Measurements from ENCODE around the gene CDT1. TPM values are rescaled to one million over a fixed set of nuclear protein-coding genes. Genes with fewer than 3 reads are reported as not detected.

CDT1 gene
- total RNA-seq, 1 experiment from 2014 or later: 97.7 TPM

DNA sequence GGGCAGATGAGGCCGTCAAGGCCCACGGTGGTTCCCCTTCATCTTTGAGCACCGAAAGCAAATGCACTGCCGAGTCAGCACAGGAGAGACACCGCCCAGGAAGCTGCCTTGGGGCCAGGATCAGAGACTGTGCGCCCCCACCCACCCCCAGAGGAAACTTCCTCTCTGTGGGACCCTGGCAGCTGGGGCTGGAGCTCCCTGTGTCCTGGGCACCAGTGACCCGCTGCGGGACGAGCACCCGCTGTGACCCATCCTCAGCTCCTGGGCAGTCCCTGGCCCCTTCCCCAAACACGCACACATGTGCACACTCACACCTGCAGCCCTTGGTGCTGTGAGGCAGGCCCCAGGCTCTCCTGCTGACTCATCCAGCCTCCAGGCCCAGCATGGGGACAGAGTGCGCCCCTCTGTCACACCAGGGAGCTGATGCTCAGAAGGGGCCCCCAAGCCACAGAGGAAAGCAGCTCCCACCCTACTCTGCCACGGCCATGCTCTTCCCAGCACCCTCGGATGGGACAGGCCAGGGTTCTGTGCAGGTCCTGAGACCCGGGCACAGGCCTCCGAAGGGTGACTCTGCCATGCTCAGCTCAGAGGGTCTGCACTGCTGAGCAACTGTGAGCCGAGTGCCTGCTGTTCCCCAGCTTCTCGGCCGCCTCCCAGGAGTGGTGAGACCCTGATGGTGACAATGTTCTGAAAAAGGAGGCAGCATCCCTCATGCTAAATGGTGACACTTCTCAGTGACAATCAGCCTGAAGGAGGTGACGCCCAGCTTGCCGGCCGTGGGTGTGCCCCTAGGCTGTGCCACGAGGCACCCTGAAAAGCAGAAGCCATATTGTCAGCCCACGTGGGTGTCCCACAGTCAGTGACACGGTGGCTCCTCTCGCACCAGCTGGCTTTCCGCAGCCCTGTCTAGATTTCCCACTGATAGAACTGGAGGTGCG, 22.2 kb upstream of the CDT1 start:
- H3K36me3 ChIP-seq (ENCODE audit: control insufficient read depth, insufficient read depth, low read length): no peaks in the 10 kb centered on the region
- no TSS peak for BruUV-seq (replicated peaks)
- H3K4me1 Mint-ChIP-seq (ENCODE audit: low read depth, unreplicated experiment): peaks cover 32% of the 10 kb centered on the region

DNA sequence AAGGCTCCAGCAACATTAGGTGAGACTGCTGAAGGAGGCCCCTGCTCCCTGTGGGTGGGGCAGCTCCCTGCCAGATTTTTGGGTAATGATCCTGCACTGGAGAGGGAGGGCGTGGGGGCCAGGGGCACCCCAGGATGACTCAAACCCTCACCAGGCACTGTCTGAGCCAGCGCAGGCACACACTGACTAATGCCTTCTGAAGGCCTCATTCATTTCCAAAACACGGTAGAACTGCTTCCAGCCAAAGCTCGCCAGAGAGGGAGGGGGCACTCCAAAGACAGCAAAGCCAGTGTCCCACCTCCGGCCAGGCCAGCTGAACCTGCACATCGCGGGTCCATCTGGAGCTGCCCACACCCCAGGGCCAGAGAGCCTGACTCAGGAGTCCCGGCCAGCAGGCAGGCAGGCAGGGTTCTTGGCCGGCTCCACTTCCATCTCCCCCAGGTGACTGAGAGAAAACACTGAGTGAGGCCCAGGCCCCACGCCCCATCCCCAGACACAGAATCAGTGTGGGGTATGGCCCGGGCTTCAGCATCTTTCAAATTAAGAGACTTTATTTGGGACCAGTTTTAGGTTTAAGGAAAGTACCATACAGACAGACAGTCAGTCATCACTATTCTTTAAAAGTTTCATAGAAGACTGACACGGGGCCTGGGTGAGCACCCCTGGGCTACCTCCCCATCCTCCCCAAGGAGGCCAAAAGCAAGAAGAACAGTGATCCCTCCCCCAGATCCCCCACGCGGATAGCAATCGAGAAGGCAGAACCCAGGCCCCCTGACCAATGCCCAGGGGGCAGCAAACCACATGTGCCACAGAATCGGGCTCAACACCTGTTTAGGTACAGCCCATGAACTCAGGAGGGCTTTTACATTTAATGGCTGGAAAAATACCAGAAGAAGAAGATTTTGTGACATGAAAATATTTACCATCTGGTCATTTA, 20.9 kb upstream of the CDT1 start:
- H3K36me3 Mint-ChIP-seq (ENCODE audit: insufficient read depth, unreplicated experiment): peaks cover 36% of the 10 kb centered on the region
- no peaks in the 10 kb centered on the region for H3K27me3 Mint-ChIP-seq (ENCODE audit: insufficient read depth, unreplicated experiment)
- H3K9me3 Mint-ChIP-seq (ENCODE audit: unreplicated experiment): no peaks in the 10 kb centered on the region
- Histone ChIP-seq H3K36me3 (ENCODE audit: control insufficient read depth, insufficient read depth, low read length) (no peaks in the 10 kb centered on the region), H3K4me1 (peaks cover 52% of the 10 kb centered on the region), H3K4me3 (ENCODE audit: low read depth, low read length) (no peak overlapping the region), H3K9me3 (no peaks in the 10 kb centered on the region), H3K27me3 (replicated peaks; ENCODE audit: control insufficient read depth, insufficient read depth, low read length) (no peaks in the 10 kb centered on the region)
- ChIA-PET CTCF (interaction anchor here (1.3 to 4.5 kb wide), 4 partner anchors 9 to 46 kb away, joined by 3 to 45 read pairs (median 16); no protein-coding TSS in a partner anchor), POLR2A (interaction anchor here (1.0 to 1.6 kb wide), 3 partner anchors 9 to 26 kb away, joined by 3 to 11 read pairs (median 3); no protein-coding TSS in a partner anchor)
- peaks cover 32% of the 10 kb centered on the region for H3K4me1 Mint-ChIP-seq (ENCODE audit: low read depth, unreplicated experiment)
- no peak for DNase-seq
- TF ChIP-seq, protein P1, sequence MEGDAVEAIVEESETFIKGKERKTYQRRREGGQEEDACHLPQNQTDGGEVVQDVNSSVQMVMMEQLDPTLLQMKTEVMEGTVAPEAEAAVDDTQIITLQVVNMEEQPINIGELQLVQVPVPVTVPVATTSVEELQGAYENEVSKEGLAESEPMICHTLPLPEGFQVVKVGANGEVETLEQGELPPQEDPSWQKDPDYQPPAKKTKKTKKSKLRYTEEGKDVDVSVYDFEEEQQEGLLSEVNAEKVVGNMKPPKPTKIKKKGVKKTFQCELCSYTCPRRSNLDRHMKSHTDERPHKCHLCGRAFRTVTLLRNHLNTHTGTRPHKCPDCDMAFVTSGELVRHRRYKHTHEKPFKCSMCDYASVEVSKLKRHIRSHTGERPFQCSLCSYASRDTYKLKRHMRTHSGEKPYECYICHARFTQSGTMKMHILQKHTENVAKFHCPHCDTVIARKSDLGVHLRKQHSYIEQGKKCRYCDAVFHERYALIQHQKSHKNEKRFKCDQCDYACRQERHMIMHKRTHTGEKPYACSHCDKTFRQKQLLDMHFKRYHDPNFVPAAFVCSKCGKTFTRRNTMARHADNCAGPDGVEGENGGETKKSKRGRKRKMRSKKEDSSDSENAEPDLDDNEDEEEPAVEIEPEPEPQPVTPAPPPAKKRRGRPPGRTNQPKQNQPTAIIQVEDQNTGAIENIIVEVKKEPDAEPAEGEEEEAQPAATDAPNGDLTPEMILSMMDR (IDR thresholded peaks at IDR 0.05; ENCODE audit: insufficient read depth in 1 of 2, low read depth in 1 of 2, low read length in 1 of 2, severe bottlenecking in 1 of 2, unreplicated experiment in 1 of 2): no peak
- intact Hi-C loops (cut with micrococcal nuclease; ENCODE audit: unreplicated experiment): no loop called here
- peak overlapping the region; percentile 69 for H3K4me3 Mint-ChIP-seq (ENCODE audit: unreplicated experiment)
- peak overlapping the region; percentile 43 for H3K27ac Mint-ChIP-seq (ENCODE audit: unreplicated experiment)
- BruUV-seq (replicated peaks): no TSS peak

More for the DNA sequence above, 22.2 kb upstream of the CDT1 start:
- DNase-seq: no peak
- Mint-ChIP-seq H3K27me3 (ENCODE audit: insufficient read depth, unreplicated experiment) (no peaks in the 10 kb centered on the region), H3K9me3 (ENCODE audit: unreplicated experiment) (no peaks in the 10 kb centered on the region), H3K27ac (ENCODE audit: unreplicated experiment) (peak overlapping the region; percentile 43), H3K4me3 (ENCODE audit: unreplicated experiment) (peak overlapping the region; percentile 34), H3K36me3 (ENCODE audit: insufficient read depth, unreplicated experiment) (peaks cover 40% of the 10 kb centered on the region)
- POLR2A ChIA-PET: interaction anchor here (1.0 to 1.6 kb wide), 2 partner anchors 17 to 27 kb away, joined by 3 to 4 read pairs; no protein-coding TSS in a partner anchor
- H3K27me3 ChIP-seq (replicated peaks; ENCODE audit: control insufficient read depth, insufficient read depth, low read length): no peaks in the 10 kb centered on the region
- TF ChIP-seq, protein P1 (IDR thresholded peaks at IDR 0.05; ENCODE audit: insufficient read depth in 1 of 2, low read depth in 1 of 2, low read length in 1 of 2, severe bottlenecking in 1 of 2, unreplicated experiment in 1 of 2): no peak
- intact Hi-C loops (cut with micrococcal nuclease; ENCODE audit: unreplicated experiment): no loop called here
- CTCF ChIA-PET: interaction anchor here (1.2 to 4.5 kb wide), 4 partner anchors 12 to 44 kb away, joined by 3 to 45 read pairs (median 16); no protein-coding TSS in a partner anchor
- peaks cover 52% of the 10 kb centered on the region for H3K4me1 ChIP-seq
- H3K4me3 ChIP-seq (ENCODE audit: low read depth, low read length): no peak overlapping the region
- no peaks in the 10 kb centered on the region for H3K9me3 ChIP-seq
